HG02943 (cell line): ENCODE data around the gene GPATCH1.
"Not testable (repeated sequence)": the region's sequence is repeated elsewhere in the genome, so short reads cannot be mapped to it uniquely, and the experiment has no call there.

Experiments
- ATAC-seq: cut with Tn5 transposase; IDR thresholded peaks from one replicate; pipeline ENCODE4 v1.9.1; 2021; ENCODE audit warnings: mild to moderate bottlenecking, low read depth, moderate library complexity; ENCODE audit not compliant: unreplicated experiment

GPATCH1 gene

GRCh38 chr19:33156334-33156733, 75.4 kb downstream of the GPATCH1 start:
- ATAC-seq = no peak

- ATAC-seq = no peak
These were observed 76.9 kb downstream of the GPATCH1 start for GRCh38 chr19:33157906-33158305.

- no peak for ATAC-seq
These were observed 77.4 kb downstream of the GPATCH1 start for GRCh38 chr19:33158365-33158764.

GRCh38 chr19:33159149-33159548, 78.2 kb downstream of the GPATCH1 start:
- no peak for ATAC-seq

GRCh38 chr19:33159893-33160292, 78.9 kb downstream of the GPATCH1 start:
- ATAC-seq = no peak

- ATAC-seq = no peak
These were observed 80.2 kb downstream of the GPATCH1 start for GRCh38 chr19:33161201-33161600.

GRCh38 chr19:33163481-33163880, 82.5 kb downstream of the GPATCH1 start:
- no peak for ATAC-seq

GRCh38 chr19:33166037-33166436, 85.1 kb downstream of the GPATCH1 start:
- ATAC-seq = not testable (repeated sequence)

- no peak for ATAC-seq
These were observed 86.5 kb downstream of the GPATCH1 start for GRCh38 chr19:33167438-33167837.

GRCh38 chr19:33168528-33168927, 87.5 kb downstream of the GPATCH1 start:
- ATAC-seq = no peak

- no peak for ATAC-seq
These were observed 90.3 kb downstream of the GPATCH1 start for GRCh38 chr19:33171222-33171795.

- ATAC-seq = no peak
These were observed 91.0 kb downstream of the GPATCH1 start for GRCh38 chr19:33171916-33172359.

- no peak for ATAC-seq
These were observed 93.2 kb downstream of the GPATCH1 start for GRCh38 chr19:33174186-33174585.

GRCh38 chr19:33175156-33175782, 94.3 kb downstream of the GPATCH1 start:
- ATAC-seq = no peak

- peak; percentile 6 for ATAC-seq
These were observed 95.1 kb downstream of the GPATCH1 start for GRCh38 chr19:33175886-33176669.

GRCh38 chr19:33176670-33177416, 95.9 kb downstream of the GPATCH1 start:
- ATAC-seq = peak; percentile 81

- peak; percentile 29 for ATAC-seq
These were observed 96.5 kb downstream of the GPATCH1 start for GRCh38 chr19:33177417-33177979.
